Small intestine (tissue), 7 donors: ENCODE results near the gene MAST1. TPM values are rescaled to one million over a fixed set of nuclear protein-coding genes. Genes with fewer than 3 reads are reported as not detected.

ENCODE experiments used
- DNase-seq, 2 donors: peaks; one replicate each; pipeline versions ENCODE4 v3.0.0 to v3.0.0-alpha.2; 2013
- FAIRE-seq: peaks from 2 replicates; lab custom pipeline; 2012; peaks lifted over from hg19 to GRCh38; lab: Jason Lieb, UNC
- H3K27ac ChIP-seq, 3 donors: one replicate each; pipeline ENCODE4 v1.5.1; 2013; ENCODE audit warnings: low read length in 2 of 3, mild to moderate bottlenecking in 2 of 3, control low read depth in 1 of 3, inconsistent platforms in 1 of 3, low read depth in 1 of 3, moderate library complexity in 1 of 3
- H3K27me3 ChIP-seq, 3 donors: one replicate each; pipeline ENCODE4 v1.6.1; 2013; ENCODE audit warnings: low read length in 3 of 3, inconsistent platforms in 1 of 3; ENCODE audit not compliant: control insufficient read depth in 3 of 3, insufficient read depth in 3 of 3
- H3K36me3 ChIP-seq, 3 donors: one replicate each; pipeline ENCODE4 v1.6.1; 2013; ENCODE audit warnings: low read length in 3 of 3, inconsistent platforms in 1 of 3, low read depth in 1 of 3, mild to moderate bottlenecking in 1 of 3, moderate library complexity in 1 of 3; ENCODE audit not compliant: control insufficient read depth in 3 of 3, insufficient read depth in 2 of 3
- H3K4me1 ChIP-seq, 3 donors: one replicate each; pipeline ENCODE4 v1.6.1; 2013; ENCODE audit warnings: low read length in 2 of 3, inconsistent platforms in 1 of 3, low read depth in 1 of 3, mild to moderate bottlenecking in 1 of 3, moderate library complexity in 1 of 3; ENCODE audit not compliant: control insufficient read depth in 3 of 3, insufficient read depth in 2 of 3
- H3K4me3 ChIP-seq, 3 donors: one replicate each; pipeline ENCODE4 v1.5.1; 2013; ENCODE audit warnings: low read length in 3 of 3, control low read depth in 1 of 3, inconsistent platforms in 1 of 3, low read depth in 1 of 3, mild to moderate bottlenecking in 1 of 3, moderate library complexity in 1 of 3
- H3K9me3 ChIP-seq, 2 donors: one replicate each; pipeline ENCODE4 v1.6.1; 2013; ENCODE audit warnings: low read depth in 1 of 2, low read length in 1 of 2; ENCODE audit not compliant: control insufficient read depth in 2 of 2, insufficient read depth in 1 of 2
- WGBS, 3 donors: extraction: QIAGEN DNeasy Blood & Tissue Kit; methylation state at CpG; one replicate each; pipeline ENCODE4 v1.1.7; 2013; 5-methylcytosine and 5-hydroxymethylcytosine counted together
- polyA plus RNA-seq, 4 donors: library from polyadenylated mRNA; stranded (reverse) in 3 of 4; unstranded in 1 of 4; fragments of 200-250 nt in 3 of 4; fragments of 120-200 nt in 1 of 4; gene quantifications; one replicate each; pipeline versions ENCODE4 v1.2.1 to v1.2.3, GENCODE V29; 2013
- donor health status: healthy with polysubstance abuse.
- donor health status: control.
- donor health status: control.
- donor health status: Bipolar disorder and iron deficiency.
- donor health status: healthy.

Gene MAST1
- polyA plus RNA-seq, 4 donors, result 0.54 to 3.3 (median 0.95) TPM

- WGBS, 3 donors, result 1 to 6% (median 1%) methylated on average over 17 to 80 of the region's 87 CpGs
- peak overlapping the region in 1 of 3 donors; percentile 56 for H3K4me3 ChIP-seq
- H3K27me3 ChIP-seq, result peaks cover 3 to 77% (median 52%) of the 10 kb centered on the region in 3 donors
- no peak overlapping the region for H3K27ac ChIP-seq
- DNase-seq (peak; percentile 21 to 37), FAIRE-seq (no peak)
- no peaks in the 10 kb centered on the region for H3K36me3 ChIP-seq
- peaks cover 0 to 7% (median 4%) of the 10 kb centered on the region in 3 donors for H3K4me1 ChIP-seq
- peaks cover 0 to 5% of the 10 kb centered on the region in 2 donors for H3K9me3 ChIP-seq
Measured at GRCh38 chr19:12833738-12834565, 4.4 kb upstream of the MAST1 start.

GRCh38 chr19:12834566-12834943, 3.8 kb upstream of the MAST1 start, which contains the start of gene RTBDN:
Gene RTBDN (minus strand): TSS chr19:12834579. CDS start chr19:12829979, 4,600 bp downstream.
- peak within 1 kb of the TSS in 1 of 3 donors; percentile 56 for H3K4me3 ChIP-seq
- 9 to 16% (median 10%) methylated on average over 20 of the region's 20 CpGs for WGBS, 3 donors

GRCh38 chr19:12834976-12835757, 3.1 kb upstream of the MAST1 start:
- Histone ChIP-seq H3K27me3 (peaks cover 3 to 88% (median 57%) of the 10 kb centered on the region in 3 donors), H3K27ac (no peak overlapping the region), H3K36me3 (no peaks in the 10 kb centered on the region), H3K9me3 (peaks cover 0 to 5% of the 10 kb centered on the region in 2 donors), H3K4me3 (no peak overlapping the region), H3K4me1 (peaks cover 0 to 7% (median 4%) of the 10 kb centered on the region in 3 donors)
- DNase-seq (peak; percentile 30 to 39), FAIRE-seq (no peak)
- 6 to 11% (median 7%) methylated on average over 36 to 39 of the region's 39 CpGs for WGBS, 3 donors

More at GRCh38 chr19:12834566-12834943, 3.8 kb upstream of the MAST1 start, which contains the start of gene RTBDN:
- Histone ChIP-seq H3K27me3 (peaks cover 3 to 83% (median 57%) of the 10 kb centered on the region in 3 donors), H3K4me1 (peaks cover 0 to 7% (median 4%) of the 10 kb centered on the region in 3 donors), H3K36me3 (no peaks in the 10 kb centered on the region), H3K9me3 (peaks cover 0 to 5% of the 10 kb centered on the region in 2 donors), H3K27ac (no peak within 1 kb of the TSS)
- DNase-seq (no peak), FAIRE-seq (no peak)

GRCh38 chr19:12836529-12836863, 1.8 kb upstream of the MAST1 start:
- H3K36me3 ChIP-seq, result no peaks in the 10 kb centered on the region
- peaks cover 0 to 8% (median 7%) of the 10 kb centered on the region in 3 donors for H3K4me1 ChIP-seq
- no peak overlapping the region for H3K4me3 ChIP-seq
- 3 to 6% (median 5%) methylated on average over 6 of the region's 6 CpGs for WGBS, 3 donors
- peaks cover 3 to 93% (median 61%) of the 10 kb centered on the region in 3 donors for H3K27me3 ChIP-seq
- FAIRE-seq (no peak), DNase-seq (no peak)
- peaks cover 0 to 5% of the 10 kb centered on the region in 2 donors for H3K9me3 ChIP-seq
- H3K27ac ChIP-seq, result no peak overlapping the region

GRCh38 chr19:12837225-12837624, 1.1 kb upstream of the MAST1 start:
- H3K27me3 ChIP-seq, result peaks cover 3 to 96% (median 66%) of the 10 kb centered on the region in 3 donors
- 41 to 66% (median 55%) methylated on average over 4 of the region's 4 CpGs for WGBS, 3 donors

GRCh38 chr19:12838886-12839756, 806 bp downstream of the MAST1 start:
- FAIRE-seq (no peak), DNase-seq (no peak)
- Histone ChIP-seq H3K4me1 (peaks cover 0 to 8% (median 0%) of the 10 kb centered on the region in 3 donors), H3K4me3 (peak overlapping the region in 2 of 3 donors; percentile 18 to 31), H3K36me3 (no peaks in the 10 kb centered on the region), H3K27ac (no peak overlapping the region), H3K27me3 (peaks cover 3 to 87% (median 59%) of the 10 kb centered on the region in 3 donors), H3K9me3 (peaks cover 0 to 5% of the 10 kb centered on the region in 2 donors)
- 15 to 24% (median 15%) methylated on average over 19 to 21 of the region's 21 CpGs for WGBS, 3 donors

More at GRCh38 chr19:12837225-12837624, 1.1 kb upstream of the MAST1 start:
- DNase-seq, result no peak
- no peak for FAIRE-seq
- H3K9me3 ChIP-seq, result peaks cover 0 to 5% of the 10 kb centered on the region in 2 donors
- no peaks in the 10 kb centered on the region for H3K36me3 ChIP-seq
- peaks cover 0 to 8% (median 7%) of the 10 kb centered on the region in 3 donors for H3K4me1 ChIP-seq
- H3K27ac ChIP-seq, result no peak overlapping the region
- no peak overlapping the region for H3K4me3 ChIP-seq

- FAIRE-seq (no peak), DNase-seq (peak; percentile 61 to 65)
- 20 to 24% (median 23%) methylated on average over 42 to 43 of the region's 43 CpGs for WGBS, 3 donors
- no peaks in the 10 kb centered on the region for H3K9me3 ChIP-seq
- no peak overlapping the region for H3K27ac ChIP-seq
- no peaks in the 10 kb centered on the region for H3K36me3 ChIP-seq
- peaks cover 3 to 79% (median 46%) of the 10 kb centered on the region in 3 donors for H3K27me3 ChIP-seq
- peak overlapping the region in 1 of 3 donors; percentile 11 for H3K4me3 ChIP-seq
- H3K4me1 ChIP-seq, result peaks cover 0 to 8% (median 0%) of the 10 kb centered on the region in 3 donors
Measured at GRCh38 chr19:12840091-12841079, 2.1 kb downstream of the MAST1 start.
